ENCODE data around the gene LRIG3.

GRCh38 chr12:58882826-58883225 is 37.5 kb downstream of the LRIG3 start:
- no peak for TF ChIP-seq CTCF (IDR thresholded peaks at IDR 0.05)
- TF ChIP-seq POLR2A (IDR thresholded peaks at IDR 0.05), result no peak
- no peak for TF ChIP-seq POLR2AphosphoS5 (IDR thresholded peaks at IDR 0.05)

Data from prostate gland (tissue), 2 donors.